PC-9 (cell line): Measurements from ENCODE around the gene PTPN6. TPM values are rescaled to one million over a fixed set of nuclear protein-coding genes. Genes with fewer than 3 reads are reported as not detected.

Experiments
- BruUV-seq: library from RNA; stranded (reverse); fragments of 400-500 nt; replicated peaks from 2 replicates; lab custom pipeline; 2021; lab: Mats Ljungman, UMichigan
- CTCF ChIA-PET: fragments of 300-600 bp; sonication (Branson Sonifier 250); formaldehyde crosslinking; loops from one replicate; lab custom pipeline; 2022; ENCODE audit warnings: antibody characterized with exemption; lab: Charles Lee
- POLR2A ChIA-PET: fragments of 300-600 bp; sonication (Branson Sonifier 250); formaldehyde crosslinking; loops from one replicate; lab custom pipeline; 2022; ENCODE audit warnings: antibody characterized with exemption; ENCODE audit not compliant: unreplicated experiment; lab: Charles Lee
- DNase-seq, 2 experiments: peaks; one replicate each; pipeline versions ENCODE4 v3.0.0 to v3.0.0-alpha.2; 2015 to 2022; ENCODE audit warnings: mixed read lengths in 1 of 2
- H2AFZ ChIP-seq: fragments of 200-600 bp; sonication (generic); 2 replicates; pipeline ENCODE4 v1.8.1; 2017; ENCODE audit warnings: antibody characterized with exemption
- H3F3A ChIP-seq: fragments of 200-600 bp; sonication (generic); 2 replicates; pipeline ENCODE4 v1.8.1; 2017; ENCODE audit warnings: antibody characterized with exemption, mild to moderate bottlenecking, low read depth; ENCODE audit not compliant: insufficient read depth
- H3K27ac ChIP-seq: fragments of 200-600 bp; sonication (generic); 2 replicates; pipeline ENCODE4 v1.6.1; 2016; ENCODE audit warnings: mixed run types
- H3K27me3 ChIP-seq: fragments of 200-600 bp; sonication (generic); 2 replicates; pipeline ENCODE4 v1.6.1; 2016; ENCODE audit warnings: low read depth, mixed run types; ENCODE audit not compliant: insufficient read depth
- H3K36me3 ChIP-seq: fragments of 200-600 bp; sonication (generic); 2 replicates; pipeline ENCODE4 v1.6.1; 2016; ENCODE audit warnings: low read depth, mixed run types
- H3K4me1 ChIP-seq: fragments of 200-600 bp; sonication (generic); replicated peaks from 2 replicates; pipeline ENCODE4 v1.6.1; 2016; ENCODE audit warnings: mixed run types; ENCODE audit not compliant: insufficient read depth
- H3K4me2 ChIP-seq: fragments of 200-600 bp; sonication (generic); 2 replicates; pipeline ENCODE4 v1.6.1; 2017; ENCODE audit warnings: mixed run types
- H3K4me3 ChIP-seq: fragments of 200-600 bp; sonication (generic); 2 replicates; pipeline ENCODE4 v1.6.1; 2016; ENCODE audit warnings: mixed run types
- H3K79me2 ChIP-seq: fragments of 200-600 bp; sonication (generic); 2 replicates; pipeline ENCODE4 v1.6.1; 2017; ENCODE audit warnings: low read depth, mixed run types
- H3K9me2 ChIP-seq: fragments of 200-600 bp; sonication (generic); 2 replicates; pipeline ENCODE4 v1.8.1; 2017; ENCODE audit warnings: mild to moderate bottlenecking; ENCODE audit not compliant: insufficient read depth
- H3K9me3 ChIP-seq: fragments of 200-600 bp; sonication (generic); 2 replicates; pipeline ENCODE4 v1.8.1; 2016; ENCODE audit warnings: low read depth; ENCODE audit not compliant: insufficient read depth
- H4K20me1 ChIP-seq: fragments of 200-600 bp; sonication (generic); 2 replicates; pipeline ENCODE4 v1.8.1; 2017; ENCODE audit not compliant: insufficient read depth
- EZH2 ChIP-seq: fragments of 200-600 bp; sonication (generic); IDR thresholded peaks from 2 replicates; pipeline ENCODE4 v1.8.0; 2017; ENCODE audit warnings: antibody characterized with exemption, low read depth
- intact Hi-C: fragments of 100-400 bp; cut with micrococcal nuclease; formaldehyde crosslinking; loops from one replicate; pipeline ENCODE4 v1.10.0; 2022; ENCODE audit not compliant: unreplicated experiment
- total RNA-seq: library from RNA; stranded (reverse); gene quantifications from 2 replicates; pipeline ENCODE4 v1.2.3, GENCODE V29; 2021
- TF ChIP-seq, protein P1 (sequence below): fragments of 200-600 bp; sonication (generic); conservative IDR thresholded peaks from 2 replicates; pipeline ENCODE4 v1.6.1; 2017; ENCODE audit warnings: mixed run types, antibody characterized with exemption, mild to moderate bottlenecking, moderate library complexity

The PTPN6 gene
- total RNA-seq, 1 experiment from 2014 or later = 92.7 TPM

DNA sequence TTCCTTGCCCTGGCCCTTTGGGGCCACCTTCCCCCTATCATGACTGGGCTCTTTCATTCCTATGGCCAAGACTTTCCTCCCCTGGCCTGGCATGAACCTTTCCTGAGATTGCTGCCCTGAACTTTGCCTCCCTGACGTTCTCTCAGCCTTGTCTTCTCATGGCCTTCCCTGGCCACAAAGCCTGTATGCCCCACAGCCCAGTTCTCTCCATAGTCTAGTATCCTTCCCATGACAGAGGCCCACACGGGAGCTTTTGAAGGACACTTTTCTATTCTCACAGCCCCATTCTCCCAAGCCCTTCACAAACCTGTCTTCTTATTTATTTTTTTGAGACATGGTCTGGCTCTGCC lies 12.0 kb upstream of the PTPN6 start:
- POLR2A ChIA-PET = interaction anchor here (0.6 kb wide), 1 partner anchor 169 kb away, joined by 3 read pairs; no protein-coding TSS in a partner anchor
- Histone ChIP-seq H3K4me3 (no peak overlapping the region), H3K4me2 (no peak overlapping the region), H3K9me3 (no peaks in the 10 kb centered on the region), H3K36me3 (peaks cover 5% of the 10 kb centered on the region; the same call in 1 of the 2 replicates), H4K20me1 (no peaks in the 10 kb centered on the region), H3K79me2 (no peaks in the 10 kb centered on the region), H3K9me2 (no peaks in the 10 kb centered on the region), H3K27me3 (no peaks in the 10 kb centered on the region), H3K4me1 (peaks cover 8% of the 10 kb centered on the region), H2AFZ (no peak overlapping the region), H3K27ac (no peak overlapping the region), H3F3A (peaks cover 58% of the 10 kb centered on the region)
- no TSS peak for BruUV-seq
- intact Hi-C loops = no loop called here
- TF ChIP-seq, protein P1, sequence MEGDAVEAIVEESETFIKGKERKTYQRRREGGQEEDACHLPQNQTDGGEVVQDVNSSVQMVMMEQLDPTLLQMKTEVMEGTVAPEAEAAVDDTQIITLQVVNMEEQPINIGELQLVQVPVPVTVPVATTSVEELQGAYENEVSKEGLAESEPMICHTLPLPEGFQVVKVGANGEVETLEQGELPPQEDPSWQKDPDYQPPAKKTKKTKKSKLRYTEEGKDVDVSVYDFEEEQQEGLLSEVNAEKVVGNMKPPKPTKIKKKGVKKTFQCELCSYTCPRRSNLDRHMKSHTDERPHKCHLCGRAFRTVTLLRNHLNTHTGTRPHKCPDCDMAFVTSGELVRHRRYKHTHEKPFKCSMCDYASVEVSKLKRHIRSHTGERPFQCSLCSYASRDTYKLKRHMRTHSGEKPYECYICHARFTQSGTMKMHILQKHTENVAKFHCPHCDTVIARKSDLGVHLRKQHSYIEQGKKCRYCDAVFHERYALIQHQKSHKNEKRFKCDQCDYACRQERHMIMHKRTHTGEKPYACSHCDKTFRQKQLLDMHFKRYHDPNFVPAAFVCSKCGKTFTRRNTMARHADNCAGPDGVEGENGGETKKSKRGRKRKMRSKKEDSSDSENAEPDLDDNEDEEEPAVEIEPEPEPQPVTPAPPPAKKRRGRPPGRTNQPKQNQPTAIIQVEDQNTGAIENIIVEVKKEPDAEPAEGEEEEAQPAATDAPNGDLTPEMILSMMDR = no peak
- TF ChIP-seq EZH2 = no peak
- DNase-seq = no peak
- CTCF ChIA-PET = interaction anchor here (0.7 to 1.4 kb wide), 3 partner anchors 14 to 30 kb away, joined by 3 to 4 read pairs (median 3); no protein-coding TSS in a partner anchor

DNA sequence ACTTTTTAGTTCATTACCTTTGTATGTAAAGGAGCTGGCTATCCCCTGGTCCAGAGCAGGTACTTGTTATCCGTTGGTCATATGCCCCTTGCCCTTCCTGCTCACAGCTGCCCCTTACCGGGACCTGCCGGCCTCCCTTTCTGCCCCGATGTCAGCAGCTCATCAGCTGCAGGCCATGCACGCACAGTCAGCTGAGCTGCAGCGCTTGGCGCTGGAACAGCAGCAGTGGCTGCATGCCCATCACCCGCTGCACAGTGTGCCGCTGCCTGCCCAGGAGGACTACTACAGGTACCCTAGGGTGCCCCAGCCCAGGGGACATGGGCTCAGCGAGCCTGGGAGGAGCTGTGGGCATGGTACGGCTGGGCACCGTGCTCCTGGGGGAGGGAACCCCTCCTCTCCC lies 9.9 kb upstream of the PTPN6 start:
- no peaks in the 10 kb centered on the region for H4K20me1 ChIP-seq
- H3K9me2 ChIP-seq = no peaks in the 10 kb centered on the region
- peaks cover 21% of the 10 kb centered on the region for H3K4me1 ChIP-seq
- H2AFZ ChIP-seq = no peak overlapping the region
- H3F3A ChIP-seq = peaks cover 54% of the 10 kb centered on the region
- no peaks in the 10 kb centered on the region for H3K27me3 ChIP-seq
- no TSS peak for BruUV-seq
- no peaks in the 10 kb centered on the region for H3K9me3 ChIP-seq
- CTCF ChIA-PET = interaction anchor here (0.6 to 0.8 kb wide), 2 partner anchors 23 to 72 kb away, joined by 3 read pairs; no protein-coding TSS in a partner anchor
- no peak for TF ChIP-seq EZH2
- TF ChIP-seq, protein P1 = no peak
- H3K4me3 ChIP-seq = no peak overlapping the region
- no peak overlapping the region for H3K4me2 ChIP-seq
- H3K79me2 ChIP-seq = peaks cover 11% of the 10 kb centered on the region; the same call in 1 of the 2 replicates
- DNase-seq = no peak
- intact Hi-C loops = loop anchor here (5.0 kb wide), 1 partner anchor 189 kb away; the partner anchor contains the start of gene MLF2
- POLR2A ChIA-PET = interaction anchor here (0.5 to 0.6 kb wide), 3 partner anchors 67 to 87 kb away, joined by 3 to 6 read pairs (median 4); no protein-coding TSS in a partner anchor
- no peak overlapping the region for H3K27ac ChIP-seq
- H3K36me3 ChIP-seq = no peaks in the 10 kb centered on the region

DNA sequence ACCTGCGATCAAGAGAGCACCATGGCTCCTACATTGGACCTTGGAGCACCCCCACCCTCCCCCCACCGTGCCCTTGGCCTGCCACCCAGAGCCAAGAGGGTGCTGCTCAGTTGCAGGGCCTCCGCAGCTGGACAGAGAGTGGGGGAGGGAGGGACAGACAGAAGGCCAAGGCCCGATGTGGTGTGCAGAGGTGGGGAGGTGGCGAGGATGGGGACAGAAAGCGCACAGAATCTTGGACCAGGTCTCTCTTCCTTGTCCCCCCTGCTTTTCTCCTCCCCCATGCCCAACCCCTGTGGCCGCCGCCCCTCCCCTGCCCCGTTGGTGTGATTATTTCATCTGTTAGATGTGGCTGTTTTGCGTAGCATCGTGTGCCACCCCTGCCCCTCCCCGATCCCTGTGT lies 9.4 kb upstream of the PTPN6 start:
- no peaks in the 10 kb centered on the region for H3K36me3 ChIP-seq
- TF ChIP-seq, protein P1 = no peak
- TF ChIP-seq EZH2 = no peak
- no peak overlapping the region for H3K4me3 ChIP-seq
- ChIA-PET CTCF (interaction anchor here (0.8 kb wide), 1 partner anchor 72 kb away, joined by 3 read pairs; no protein-coding TSS in a partner anchor), POLR2A (interaction anchor here (0.5 to 0.6 kb wide), 2 partner anchors 67 to 75 kb away, joined by 3 to 6 read pairs; no protein-coding TSS in a partner anchor)
- peaks cover 50% of the 10 kb centered on the region for H3F3A ChIP-seq
- no peaks in the 10 kb centered on the region for H3K9me2 ChIP-seq
- H3K4me1 ChIP-seq = peaks cover 22% of the 10 kb centered on the region
- H3K27me3 ChIP-seq = no peaks in the 10 kb centered on the region
- no TSS peak for BruUV-seq
- no peak for DNase-seq
- H3K27ac ChIP-seq = no peak overlapping the region
- H3K9me3 ChIP-seq = no peaks in the 10 kb centered on the region
- peaks cover 13% of the 10 kb centered on the region; the same call in 1 of the 2 replicates for H3K79me2 ChIP-seq
- H3K4me2 ChIP-seq = no peak overlapping the region
- intact Hi-C loops = loop anchor here (2.0 to 5.0 kb wide), 2 partner anchors 69 to 189 kb away; partner anchors contain the start of genes MLF2 and SPSB2
- H4K20me1 ChIP-seq = no peaks in the 10 kb centered on the region
- no peak overlapping the region for H2AFZ ChIP-seq
